ENCODE data around the gene MLXIP.
"Not testable (repeated sequence)": the region's sequence is repeated elsewhere in the genome, so short reads cannot be mapped to it uniquely, and the experiment has no call there.

GRCh38 chr12:122105496-122105895 is 26.9 kb downstream of the MLXIP start:
- TF ChIP-seq CTCF, POLR2A (IDR thresholded peaks at IDR 0.05): not testable (repeated sequence)
